NOMO-1 (cell line): ENCODE measurements around the gene AVPI1.

Experiments
- DNase-seq, 2 experiments: peaks; one replicate each; lab custom pipeline; 2025; ENCODE audit not compliant: unreplicated experiment in 2 of 2; lab: John Stamatoyannopoulos, UW

AVPI1 gene, protein sequence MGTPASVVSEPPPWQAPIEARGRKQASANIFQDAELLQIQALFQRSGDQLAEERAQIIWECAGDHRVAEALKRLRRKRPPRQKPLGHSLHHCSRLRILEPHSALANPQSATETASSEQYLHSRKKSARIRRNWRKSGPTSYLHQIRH

GRCh38 chr10:97686962-97687784, at the start of gene AVPI1:
TSS of gene AVPI1 (minus strand) at chr10:97687241. CDS start at chr10:97679905, 7,336 bp downstream.
- peak; percentile 95 to 99 for DNase-seq

GRCh38 chr10:97736403-97736901, 49.4 kb upstream of the AVPI1 start:
- no peak for DNase-seq

- no peak for DNase-seq
Observed at GRCh38 chr10:97734021-97734420, 47.0 kb upstream of the AVPI1 start.

GRCh38 chr10:97733256-97733655, 46.2 kb upstream of the AVPI1 start:
- no peak for DNase-seq

DNA sequence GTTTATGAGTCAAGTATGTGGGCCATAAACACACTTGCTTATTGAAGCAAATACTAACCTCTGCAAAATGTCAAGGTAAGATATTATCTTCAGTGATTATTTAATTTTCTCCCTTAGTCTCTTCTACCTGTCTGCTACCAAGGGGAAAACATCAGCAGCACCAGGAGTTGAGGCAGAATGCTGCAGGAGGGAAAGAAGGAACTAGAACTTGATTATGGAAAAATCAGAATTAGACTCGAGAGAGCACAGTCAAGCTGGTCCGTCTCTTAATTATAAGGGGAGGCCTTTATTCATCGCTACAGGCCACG, 45.0 kb upstream of the AVPI1 start:
- no peak for DNase-seq

GRCh38 chr10:97731346-97732051, 44.5 kb upstream of the AVPI1 start:
- peak; percentile 33 to 67 for DNase-seq

DNA sequence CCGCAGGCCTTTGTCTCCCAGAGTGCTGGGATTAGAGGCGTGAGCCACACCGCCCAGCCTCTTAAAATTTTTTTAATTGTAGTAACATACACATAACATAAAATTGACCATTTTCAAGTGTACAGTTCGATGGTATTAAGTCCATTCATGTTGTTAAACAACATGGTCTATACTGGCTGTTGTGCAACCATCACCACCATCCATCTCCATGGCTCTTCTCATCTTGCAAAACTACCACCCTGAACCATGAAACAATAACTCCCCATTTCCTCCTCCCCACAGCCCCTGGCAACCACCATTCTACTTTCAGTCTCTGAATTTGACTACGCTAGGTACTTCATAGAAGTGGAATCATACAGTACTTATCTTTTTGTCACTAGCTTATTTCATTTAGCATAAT, 42.0 kb upstream of the AVPI1 start:
- DNase-seq, result peak in 1 of 2 experiments; percentile 12

GRCh38 chr10:97726636-97727178, 39.7 kb upstream of the AVPI1 start:
- DNase-seq, result peak in 1 of 2 experiments; percentile 19

GRCh38 chr10:97724341-97724941, 37.4 kb upstream of the AVPI1 start:
- DNase-seq, result peak; percentile 59 to 77

- DNase-seq, result no peak
Observed at GRCh38 chr10:97723001-97723400, 36.0 kb upstream of the AVPI1 start.

DNA sequence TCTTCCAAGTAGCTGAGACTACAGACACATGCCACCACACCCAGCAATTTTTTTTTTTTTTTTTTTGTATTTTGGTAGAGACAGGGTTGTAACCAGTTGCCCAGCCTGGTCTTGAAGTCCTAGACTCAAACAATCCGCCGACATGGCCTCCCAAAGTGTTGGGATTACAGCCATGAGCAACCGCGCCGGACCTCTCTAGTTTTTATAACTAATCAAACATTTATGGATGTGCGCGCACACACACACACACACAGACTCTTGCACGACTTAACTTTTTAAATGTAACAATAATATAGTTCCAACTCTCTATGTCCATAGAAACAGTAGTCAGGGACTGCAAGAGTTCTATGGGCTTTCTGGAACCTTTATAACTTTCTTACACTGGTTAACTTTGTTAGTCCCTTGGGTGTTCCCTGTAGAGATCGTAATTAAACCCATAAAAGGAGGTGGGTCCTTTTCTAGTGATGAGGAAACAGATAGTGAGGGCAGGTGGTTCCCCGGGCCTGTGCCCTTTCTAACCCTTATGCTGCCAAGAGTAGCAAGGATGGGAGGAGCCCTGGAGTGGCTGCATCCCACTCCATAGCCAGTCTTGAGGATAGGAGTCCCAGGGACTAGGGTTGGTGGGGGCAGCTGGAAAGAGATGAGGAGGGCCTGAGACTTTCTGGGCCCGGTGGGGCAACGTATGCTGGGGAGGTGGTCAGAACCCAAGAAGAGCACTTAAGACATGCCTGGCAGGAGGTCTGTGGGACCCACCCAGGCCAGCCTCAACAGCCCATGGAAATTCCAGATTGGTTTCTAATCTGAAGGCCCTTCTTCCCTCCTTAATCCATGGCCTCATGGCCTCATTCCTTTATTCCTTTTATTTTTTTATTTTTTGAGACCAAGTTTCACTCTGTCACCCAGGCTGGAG, 35.1 kb upstream of the AVPI1 start:
- no peak for DNase-seq

DNA sequence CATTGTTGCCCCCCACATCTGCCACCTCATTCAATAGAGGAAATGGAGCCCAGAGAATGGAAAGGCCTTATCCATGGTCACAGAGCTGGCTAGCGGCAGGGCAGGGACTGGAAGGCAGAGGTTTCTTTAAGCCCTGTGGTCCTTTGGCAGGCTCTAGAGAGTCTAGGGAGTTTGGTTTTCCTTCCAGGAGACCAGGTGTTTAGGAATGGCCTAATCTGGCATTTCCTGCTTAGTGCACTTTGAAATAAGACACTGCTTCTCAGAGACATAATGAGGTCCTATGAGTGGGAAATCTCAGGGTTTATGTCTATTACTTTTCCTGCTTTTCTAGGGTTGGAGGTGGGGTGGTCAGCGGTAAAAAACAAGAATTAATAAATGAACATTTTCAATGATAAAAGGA, 32.6 kb upstream of the AVPI1 start:
- DNase-seq, result no peak

GRCh38 chr10:97718659-97719142, 31.7 kb upstream of the AVPI1 start:
- DNase-seq, result no peak

- no peak for DNase-seq
Observed at GRCh38 chr10:97718178-97718577, 31.1 kb upstream of the AVPI1 start.

GRCh38 chr10:97717627-97718026, 30.6 kb upstream of the AVPI1 start:
- no peak for DNase-seq

GRCh38 chr10:97715259-97715874, 28.3 kb upstream of the AVPI1 start:
- no peak for DNase-seq

GRCh38 chr10:97714401-97715258, 27.6 kb upstream of the AVPI1 start:
- peak; percentile 55 to 69 for DNase-seq

GRCh38 chr10:97713826-97714400, 26.9 kb upstream of the AVPI1 start:
- DNase-seq, result peak; percentile 60 to 69
